ENCODE measurements around the gene OR10J5. TPM values are rescaled to one million over a fixed set of nuclear protein-coding genes. Genes with fewer than 3 reads are reported as not detected.

OR10J5 gene
- total RNA-seq, 1 experiment from 2014 or later: not detected

DNA sequence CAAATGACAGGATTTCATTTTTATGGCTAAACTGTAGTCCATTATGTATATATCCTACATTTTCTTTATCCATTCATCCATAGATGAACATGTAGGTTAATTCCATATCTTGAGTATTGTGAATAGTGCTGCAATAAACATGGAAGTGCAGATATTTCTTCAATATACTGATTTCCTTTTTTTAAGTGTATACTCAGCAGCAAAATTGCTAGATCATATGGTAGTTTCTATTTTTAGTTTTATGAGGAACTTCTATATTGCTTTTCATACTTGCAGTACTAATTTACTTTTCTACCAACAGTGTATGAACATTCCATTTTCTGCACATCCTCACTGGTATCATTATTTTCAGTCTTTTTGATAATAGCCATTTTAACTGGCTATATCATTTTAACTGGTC, 30.1 kb downstream of the OR10J5 start:
- POLR2A ChIA-PET: no interaction called here
- Histone ChIP-seq H3K27ac (ENCODE audit: low read depth, low read length) (no peak overlapping the region), H3K79me2 (ENCODE audit: insufficient read depth, low read length) (no peaks in the 10 kb centered on the region), H3K9me3 (ENCODE audit: control insufficient read depth in 1 of 2, insufficient read depth in 1 of 2, low read depth in 1 of 2, low read length in 2 of 2) (no peaks in the 10 kb centered on the region), H4K20me1 (ENCODE audit: insufficient read depth) (no peaks in the 10 kb centered on the region), H3K4me3 (replicated peaks in 1 of 2; ENCODE audit: low read depth in 1 of 2, low read length in 2 of 2) (no peak overlapping the region), H2AFZ (ENCODE audit: low read depth, low read length, poor library complexity, severe bottlenecking) (no peak overlapping the region), H3K4me2 (ENCODE audit: low read length) (no peak overlapping the region), H3K36me3 (ENCODE audit: control insufficient read depth in 1 of 2, insufficient read depth in 2 of 2, low read length in 2 of 2) (no peaks in the 10 kb centered on the region), H3K9ac (ENCODE audit: low read length) (no peak overlapping the region), H3K9me2 (ENCODE audit: insufficient read depth) (no peaks in the 10 kb centered on the region), H3K27me3 (ENCODE audit: insufficient read depth, low read length) (no peaks in the 10 kb centered on the region), H3K4me1 (ENCODE audit: control insufficient read depth in 1 of 2, insufficient read depth in 2 of 2, low read length in 2 of 2) (no peaks in the 10 kb centered on the region)
- CTCF ChIA-PET: no interaction called here
- RAD21 ChIA-PET (ENCODE audit: low non-redundant PET in 1 of 2, low total read pairs in 2 of 2, uncharacterized antibody in 2 of 2, unreplicated experiment in 2 of 2): no interaction called here
- ATAC-seq (no peak), DNase-seq (ENCODE audit: low read depth, low spot score) (no peak)
- BruUV-seq (replicated peaks): no TSS peak
- intact Hi-C loops (cut with micrococcal nuclease): no loop called here
- no peak for TF ChIP-seq SIN3A (IDR thresholded peaks at IDR 0.05; ENCODE audit: low read depth)
- no peak for TF ChIP-seq REST (IDR thresholded peaks at IDR 0.05; ENCODE audit: low read depth)
- no peak for TF ChIP-seq ELF1 (IDR thresholded peaks at IDR 0.05; ENCODE audit: borderline replicate concordance, low read depth)
- no peak for TF ChIP-seq EZH2phosphoT487 (IDR thresholded peaks at IDR 0.05; ENCODE audit: borderline replicate concordance)
- TF ChIP-seq CTCF (IDR thresholded peaks at IDR 0.05 in 2 of 3, conservative IDR thresholded peaks at IDR 0.05 in 1 of 3; ENCODE audit: borderline replicate concordance in 1 of 3, insufficient read depth in 1 of 3, low read depth in 2 of 3, low read length in 2 of 3): no peak

All from HCT116 (cell line).